SU-DHL-6 (cell line): ENCODE measurements around the gene SLC44A1.

Source experiments
- H2AFZ ChIP-seq: fragments of 200-600 bp; sonication (generic); 2 replicates; pipeline ENCODE4 v1.6.1; 2014; ENCODE audit warnings: low read depth, mild to moderate bottlenecking, moderate library complexity, mixed read lengths, antibody characterized with exemption, low read length; ENCODE audit not compliant: severe bottlenecking
- H3F3A ChIP-seq: fragments of 200-600 bp; shearing (Covaris generic); 2 replicates; pipeline ENCODE4 v1.6.0; 2016; ENCODE audit warnings: antibody characterized with exemption, mild to moderate bottlenecking; ENCODE audit not compliant: insufficient read depth
- H3K27ac ChIP-seq: fragments of 200-600 bp; sonication (generic); 2 replicates; pipeline ENCODE4 v1.5.1; 2016; ENCODE audit warnings: low read depth, mild to moderate bottlenecking, low read length, moderate library complexity, mixed read lengths
- H3K27me3 ChIP-seq: fragments of 200-600 bp; sonication (generic), shearing (Covaris generic); 2 replicates; pipeline ENCODE4 v1.6.0; 2014; ENCODE audit warnings: mild to moderate bottlenecking, low read length
- H3K36me3 ChIP-seq: fragments of 200-600 bp; sonication (generic); 2 replicates; pipeline ENCODE4 v1.6.1; 2014; ENCODE audit warnings: mild to moderate bottlenecking, low read length, mixed read lengths
- H3K4me2 ChIP-seq: fragments of 300-600, 200-600 bp; shearing (Covaris generic), sonication (generic); 2 replicates; pipeline ENCODE4 v1.6.0; 2014; ENCODE audit warnings: low read length, low read depth, mild to moderate bottlenecking; ENCODE audit not compliant: poor library complexity, severe bottlenecking
- H3K4me3 ChIP-seq: fragments of 200-600 bp; sonication (generic); 2 replicates; pipeline ENCODE4 v1.5.1; 2014; ENCODE audit warnings: antibody characterized with exemption, low read length, mild to moderate bottlenecking, mixed read lengths; ENCODE audit not compliant: insufficient read depth, poor library complexity, severe bottlenecking
- H3K79me2 ChIP-seq: fragments of 200-600 bp; sonication (generic); 2 replicates; pipeline ENCODE4 v1.6.1; 2014; ENCODE audit warnings: mild to moderate bottlenecking, low read length, moderate library complexity; ENCODE audit not compliant: insufficient read depth
- H3K9ac ChIP-seq: fragments of 200-600 bp; sonication (generic); 2 replicates; pipeline ENCODE4 v1.7.0; 2014; ENCODE audit warnings: mild to moderate bottlenecking, low read length
- H3K9me2 ChIP-seq: fragments of 200-600 bp; sonication (generic); replicated peaks from 2 replicates; pipeline ENCODE4 v1.6.1; 2014; ENCODE audit warnings: low read length; ENCODE audit not compliant: insufficient read depth
- H3K9me3 ChIP-seq: fragments of 200-600 bp; sonication (generic); 2 replicates; pipeline ENCODE4 v1.6.1; 2014; ENCODE audit warnings: low read length, mixed read lengths; ENCODE audit not compliant: insufficient read depth
- H4K20me1 ChIP-seq: fragments of 200-600 bp; sonication (generic); 2 replicates; pipeline ENCODE4 v1.6.1; 2014; ENCODE audit warnings: low read depth, mild to moderate bottlenecking, antibody characterized with exemption, low read length, moderate library complexity, mixed read lengths
- CTCF ChIP-seq: fragments of 200-600 bp; sonication (generic); IDR thresholded peaks from one replicate; pipeline ENCODE4 v1.5.1; 2017; ENCODE audit warnings: antibody characterized with exemption, mild to moderate bottlenecking, low read length, moderate library complexity; ENCODE audit not compliant: insufficient read depth, poor library complexity, severe bottlenecking
- EZH2phosphoT487 ChIP-seq: fragments of 200-600 bp; sonication (generic), shearing (Covaris generic); conservative IDR thresholded peaks from 2 replicates; pipeline ENCODE4 v1.6.1; 2018; ENCODE audit warnings: mild to moderate bottlenecking, antibody characterized with exemption, low read length, moderate library complexity, mixed read lengths

The SLC44A1 gene

GRCh38 chr9:105278751-105279150 lies 34.3 kb downstream of the SLC44A1 start:
- Histone ChIP-seq H3K27ac (no peak overlapping the region), H3K4me3 (no peak overlapping the region), H3K27me3 (no peaks in the 10 kb centered on the region), H3K9ac (no peak overlapping the region), H4K20me1 (no peaks in the 10 kb centered on the region), H3K79me2 (no peaks in the 10 kb centered on the region), H3F3A (no peaks in the 10 kb centered on the region), H2AFZ (no peak overlapping the region), H3K4me2 (no peak overlapping the region), H3K9me3 (no peaks in the 10 kb centered on the region), H3K9me2 (no peaks in the 10 kb centered on the region), H3K36me3 (no peaks in the 10 kb centered on the region)
- TF ChIP-seq EZH2phosphoT487: no peak
- TF ChIP-seq CTCF: no peak

DNA sequence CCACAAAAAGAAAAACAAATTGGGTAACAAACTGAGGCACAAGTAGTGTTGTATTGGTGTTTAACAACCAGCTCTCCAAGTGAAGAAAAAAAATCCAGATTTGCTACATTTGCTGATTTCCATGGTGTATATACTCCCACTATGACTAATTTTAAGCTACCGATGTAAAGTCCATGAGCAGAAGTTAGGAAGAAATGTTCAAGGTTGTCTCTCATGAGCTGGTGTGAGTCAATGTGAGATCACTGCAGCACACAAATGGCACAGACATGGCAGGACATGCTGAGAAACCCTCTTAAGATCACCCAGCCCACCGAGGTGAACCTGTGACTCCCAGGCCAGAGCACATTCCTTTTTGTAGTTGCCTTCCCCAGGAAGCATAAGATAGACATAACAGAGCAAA lies 36.2 kb downstream of the SLC44A1 start:
- Histone ChIP-seq H3K27me3 (no peaks in the 10 kb centered on the region), H4K20me1 (no peaks in the 10 kb centered on the region), H3K79me2 (no peaks in the 10 kb centered on the region), H3K9me2 (no peaks in the 10 kb centered on the region), H3K4me2 (no peak overlapping the region), H3K36me3 (no peaks in the 10 kb centered on the region), H3F3A (no peaks in the 10 kb centered on the region), H3K4me3 (no peak overlapping the region), H3K9ac (no peak overlapping the region), H3K27ac (no peak overlapping the region), H3K9me3 (no peaks in the 10 kb centered on the region), H2AFZ (no peak overlapping the region)
- TF ChIP-seq CTCF (no peak), EZH2phosphoT487 (no peak)

DNA sequence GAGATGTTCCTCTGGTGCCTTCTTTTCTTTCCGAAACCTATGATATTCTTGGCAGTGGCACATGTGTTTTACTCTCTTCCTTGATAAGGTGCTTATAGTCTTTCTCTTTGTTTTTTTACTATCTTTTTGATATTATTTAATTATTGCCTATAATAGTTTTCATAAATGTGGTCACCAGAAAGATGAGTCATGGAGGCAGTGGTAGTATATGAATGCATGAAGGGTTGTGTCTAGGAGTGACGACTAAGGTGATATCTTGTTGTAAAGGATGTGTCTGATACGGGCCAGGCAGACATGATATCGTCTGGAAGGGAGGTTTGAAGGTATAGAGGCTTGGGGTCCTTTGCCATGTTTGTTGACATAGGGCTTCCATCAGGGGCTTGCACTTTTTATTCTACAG lies 36.8 kb downstream of the SLC44A1 start:
- H3K4me2 ChIP-seq: no peak overlapping the region
- H3K9me2 ChIP-seq: no peaks in the 10 kb centered on the region
- no peak for TF ChIP-seq CTCF
- TF ChIP-seq EZH2phosphoT487: no peak
- no peaks in the 10 kb centered on the region for H3F3A ChIP-seq
- no peaks in the 10 kb centered on the region for H3K27me3 ChIP-seq
- no peaks in the 10 kb centered on the region for H3K79me2 ChIP-seq
- H2AFZ ChIP-seq: no peak overlapping the region
- H3K4me3 ChIP-seq: no peak overlapping the region
- no peak overlapping the region for H3K9ac ChIP-seq
- no peak overlapping the region for H3K27ac ChIP-seq
- H3K36me3 ChIP-seq: no peaks in the 10 kb centered on the region
- H4K20me1 ChIP-seq: no peaks in the 10 kb centered on the region
- no peaks in the 10 kb centered on the region for H3K9me3 ChIP-seq

GRCh38 chr9:105281926-105282325 lies 37.5 kb downstream of the SLC44A1 start:
- no peaks in the 10 kb centered on the region for H3K36me3 ChIP-seq
- no peak overlapping the region for H3K4me2 ChIP-seq
- H3K9me2 ChIP-seq: no peaks in the 10 kb centered on the region
- no peak for TF ChIP-seq EZH2phosphoT487
- no peaks in the 10 kb centered on the region for H4K20me1 ChIP-seq
- H2AFZ ChIP-seq: no peak overlapping the region
- H3K27me3 ChIP-seq: no peaks in the 10 kb centered on the region
- H3K27ac ChIP-seq: no peak overlapping the region
- H3K79me2 ChIP-seq: no peaks in the 10 kb centered on the region
- H3F3A ChIP-seq: no peaks in the 10 kb centered on the region
- H3K4me3 ChIP-seq: no peak overlapping the region
- no peak overlapping the region for H3K9ac ChIP-seq
- H3K9me3 ChIP-seq: no peaks in the 10 kb centered on the region
